Stimulated activated CD8-positive, alpha-beta memory T cell treated with anti-CD3 and anti-CD28 coated beads, Interleukin-2, amount 100 ng/mL, for 1 hour (primary cell): ENCODE measurements around the gene EIF5A.
A peak's percentile ranks its signal among the peaks of the same experiment; 100 is the strongest.

Experiments used
- DNase-seq, 2 donors: peaks; one replicate each; pipeline ENCODE4 v3.0.0-alpha.2; 2020; ENCODE audit warnings: low read depth in 2 of 2

EIF5A gene

DNA sequence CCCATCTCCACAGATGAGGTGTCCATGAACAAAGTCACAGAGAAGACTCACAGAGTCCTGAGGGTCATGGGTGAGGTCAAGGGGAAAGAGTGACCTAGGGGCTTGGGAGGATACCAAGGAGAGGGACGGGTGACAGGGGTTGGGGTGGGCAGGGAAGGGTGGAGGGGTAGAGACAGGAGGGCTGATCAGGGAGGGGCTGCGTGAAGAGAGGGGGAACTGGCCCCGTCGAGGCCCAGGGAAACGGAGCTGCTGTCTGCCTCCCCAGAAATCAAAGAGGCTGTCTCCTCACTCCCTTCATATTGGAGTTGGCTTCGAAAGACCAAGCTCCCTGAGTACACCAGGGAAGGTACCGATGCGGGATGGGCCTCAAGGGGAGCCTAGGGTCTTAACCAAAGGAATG, 48.1 kb downstream of the EIF5A start:
- no peak for DNase-seq

DNA sequence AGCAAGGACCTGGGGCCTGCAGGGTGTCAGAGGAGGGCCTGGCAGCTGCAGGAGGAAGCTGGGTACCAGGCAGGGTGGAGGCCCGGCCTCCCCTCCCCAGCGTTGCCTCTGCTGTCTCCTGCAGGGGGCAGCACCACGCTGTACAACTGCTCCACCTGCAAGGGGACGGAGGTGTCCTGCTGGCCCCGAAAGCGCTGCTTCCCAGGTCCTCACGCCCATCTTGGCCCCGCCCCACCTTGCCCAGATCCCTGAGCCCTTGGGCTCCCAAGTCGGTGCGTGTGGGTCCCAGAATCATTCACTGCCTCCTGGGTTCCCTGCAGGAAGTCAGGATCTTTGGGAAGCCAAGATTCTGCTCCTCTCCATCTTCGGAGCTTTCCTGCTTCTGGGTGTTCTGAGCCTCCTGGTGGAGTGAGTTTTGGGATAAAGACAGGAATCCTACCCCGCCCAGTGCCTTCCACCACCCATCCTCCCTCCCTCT, 48.7 kb downstream of the EIF5A start:
- peak; percentile 73 to 79 for DNase-seq

DNA sequence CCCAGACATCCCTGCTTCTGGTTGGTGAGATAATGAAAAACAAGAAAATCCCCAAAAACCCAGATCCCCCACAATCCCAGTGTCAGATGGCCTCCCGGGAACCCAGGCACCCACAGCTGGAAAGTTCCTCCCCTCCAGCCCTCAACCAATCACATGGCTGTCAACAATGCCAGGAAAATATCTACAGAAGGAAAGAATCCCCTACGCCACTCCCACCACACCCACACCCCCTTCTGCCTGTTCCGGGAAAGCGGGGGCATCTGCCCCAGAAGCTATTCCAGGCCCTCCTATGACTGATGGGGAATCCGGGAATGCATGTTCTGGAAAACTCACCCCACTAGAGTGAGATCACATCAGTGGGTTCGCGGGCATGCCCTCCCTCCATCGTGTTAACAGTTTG, 49.3 kb downstream of the EIF5A start:
- no peak for DNase-seq

DNA sequence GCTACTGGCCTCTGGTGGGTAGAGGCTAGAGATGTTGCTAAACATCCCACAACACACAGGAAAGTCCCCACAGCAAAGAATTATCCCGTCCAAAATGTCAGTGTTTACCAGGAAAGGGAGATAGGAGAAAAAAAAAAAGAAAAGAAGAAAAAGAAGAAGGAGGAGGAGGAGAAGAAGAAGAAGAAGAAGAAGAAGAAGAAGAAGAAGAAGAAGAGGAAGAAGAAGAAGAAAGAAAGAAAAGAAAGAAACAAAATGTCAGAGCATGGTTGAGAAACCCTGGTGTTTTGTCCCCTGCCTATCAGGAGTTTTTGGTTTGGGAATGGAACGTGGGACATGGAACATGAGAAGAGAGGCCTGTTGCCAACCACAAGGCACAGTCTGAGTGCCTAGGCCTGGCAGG, 50.0 kb downstream of the EIF5A start:
- DNase-seq: no peak

DNA sequence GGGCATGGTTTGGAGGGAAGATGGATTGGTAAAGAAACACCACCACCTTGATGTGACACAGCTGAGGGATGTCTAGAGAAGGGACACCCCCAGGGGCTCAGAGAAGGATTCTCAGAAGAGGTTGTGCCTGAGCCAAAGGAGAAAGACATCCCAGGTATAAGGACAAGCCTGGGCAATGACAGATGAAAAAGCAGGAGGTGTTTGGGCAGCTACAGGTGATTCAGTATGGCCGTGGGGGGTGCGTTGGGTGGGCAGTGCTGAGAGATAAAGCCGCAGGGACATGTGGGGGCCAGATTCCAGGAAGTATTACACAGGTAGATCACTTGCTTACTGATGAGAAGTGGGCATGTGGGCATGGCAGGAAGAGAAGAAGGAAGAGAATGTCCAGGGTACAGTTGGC, 54.5 kb downstream of the EIF5A start:
- DNase-seq: no peak
